Gastroesophageal sphincter (tissue), 4 donors: Measurements from ENCODE around the gene RRP8. TPM values are rescaled to one million over a fixed set of nuclear protein-coding genes. Genes with fewer than 3 reads are reported as not detected.

Experiments used
- ATAC-seq: fragments of 150-250 bp; one replicate; pipeline ENCODE4 v1.9.1; 2016; ENCODE audit warnings: mild to moderate bottlenecking, moderate library complexity
- H3K27ac ChIP-seq, 4 donors: fragments of 200-600 bp; sonication (generic) in 3 of 4; 1 replicate in 3 of 4; 2 replicates in 1 of 4; pipeline ENCODE4 v1.5.1; 2016 to 2019
- H3K27me3 ChIP-seq: fragments of 200-600 bp; sonication (generic); one replicate; pipeline ENCODE4 v1.5.1; 2019
- H3K36me3 ChIP-seq, 2 donors: fragments of 200-600 bp; sonication (generic); one replicate each; pipeline ENCODE4 v1.5.1; 2019; ENCODE audit warnings: control low read depth in 1 of 2
- H3K4me1 ChIP-seq, 3 donors: fragments of 200-600 bp; sonication (generic); 1 replicate in 2 of 3; 2 replicates in 1 of 3; pipeline ENCODE4 v1.5.1; 2016 to 2019; ENCODE audit warnings: control low read depth in 2 of 3
- H3K4me3 ChIP-seq, 2 donors: fragments of 200-600 bp; sonication (generic); one replicate each; pipeline ENCODE4 v1.5.1; 2019; ENCODE audit warnings: mild to moderate bottlenecking in 1 of 2, moderate library complexity in 1 of 2
- H3K9me3 ChIP-seq, 3 donors: fragments of 200-600 bp; sonication (generic); one replicate each; pipeline ENCODE4 v1.5.1; 2017 to 2019; ENCODE audit warnings: control low read depth in 2 of 3
- CTCF ChIP-seq, 4 experiments: fragments of 200-600 bp in 2 of 4; fragments of 450-650 bp in 2 of 4; sonication (generic) in 1 of 4; IDR thresholded peaks; one replicate each; pipeline ENCODE4 v1.5.1; 2017 to 2019; ENCODE audit warnings: antibody characterized with exemption in 4 of 4, mild to moderate bottlenecking in 2 of 4, moderate library complexity in 2 of 4
- EP300 ChIP-seq: sonication (generic); formaldehyde crosslinking; IDR thresholded peaks from one replicate; pipeline ENCODE4 v1.6.1; 2017; ENCODE audit warnings: antibody characterized with exemption, mild to moderate bottlenecking
- POLR2A ChIP-seq, 2 donors: fragments of 450-650 bp; IDR thresholded peaks; one replicate each; pipeline ENCODE4 v1.6.1; 2017; ENCODE audit warnings: antibody characterized with exemption in 2 of 2, mild to moderate bottlenecking in 2 of 2, moderate library complexity in 1 of 2
- POLR2AphosphoS5 ChIP-seq: sonication (generic); formaldehyde crosslinking; IDR thresholded peaks from one replicate; pipeline ENCODE4 v1.6.1; 2017; ENCODE audit warnings: antibody characterized with exemption
- WGBS, 2 donors: methylation state at CpG; one replicate each; pipeline ENCODE4 v1.1.5; 2018; ENCODE audit warnings: low coverage in 1 of 2; 5-methylcytosine and 5-hydroxymethylcytosine counted together
- total RNA-seq, 4 donors: library from RNA; depleted of rRNA; stranded (reverse); fragments of >200 nt; gene quantifications; one replicate each; pipeline ENCODE4 v1.1.0, GENCODE V29; 2016

Gene RRP8
- total RNA-seq, 4 donors from 2014 or later, result 25.7 to 32.4 (median 28.1) TPM

DNA sequence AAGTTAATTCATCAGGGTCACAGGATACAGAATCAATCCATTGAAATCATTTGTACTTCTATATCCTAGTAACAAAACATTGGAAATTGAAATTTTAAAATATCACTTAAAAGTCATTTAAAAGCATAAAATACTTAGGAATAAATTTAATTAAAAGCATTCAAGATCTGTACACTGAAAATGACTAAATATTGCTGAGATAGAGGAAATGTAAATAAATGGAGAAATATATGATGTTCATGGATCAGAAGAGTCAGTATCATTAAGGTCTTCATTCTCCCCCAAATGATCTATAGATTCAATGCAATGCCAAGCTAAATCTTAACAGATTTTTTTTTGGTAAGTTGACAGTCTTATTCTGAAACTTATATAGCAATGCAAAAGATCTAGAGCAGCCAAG, 49.8 kb downstream of the RRP8 start:
- H3K4me1 ChIP-seq, result no peaks in the 10 kb centered on the region
- no peaks in the 10 kb centered on the region for H3K27me3 ChIP-seq
- no peaks in the 10 kb centered on the region for H3K9me3 ChIP-seq
- TF ChIP-seq POLR2A (IDR thresholded peaks at IDR 0.05), result no peak
- TF ChIP-seq EP300, result no peak
- TF ChIP-seq CTCF (IDR thresholded peaks at IDR 0.05), result no peak
- peaks cover 0 to 27% of the 10 kb centered on the region in 2 donors for H3K36me3 ChIP-seq
- ATAC-seq, result no peak
- H3K27ac ChIP-seq, result no peak overlapping the region
- no peak overlapping the region for H3K4me3 ChIP-seq

GRCh38 chr11:6548641-6549040, 54.8 kb downstream of the RRP8 start:
- no peak overlapping the region for H3K27ac ChIP-seq
- ATAC-seq, result no peak
- H3K36me3 ChIP-seq, result peaks cover 0 to 55% of the 10 kb centered on the region in 2 donors
- H3K4me1 ChIP-seq, result no peaks in the 10 kb centered on the region
- no peak overlapping the region for H3K4me3 ChIP-seq
- H3K27me3 ChIP-seq, result no peaks in the 10 kb centered on the region
- H3K9me3 ChIP-seq, result no peaks in the 10 kb centered on the region
- TF ChIP-seq EP300 (no peak), CTCF (IDR thresholded peaks at IDR 0.05) (no peak), POLR2AphosphoS5 (no peak), POLR2A (IDR thresholded peaks at IDR 0.05) (no peak)
- WGBS, 2 donors, result 88 to 96% methylated on average over 2 to 3 of the region's 3 CpGs

GRCh38 chr11:6548121-6548520, 55.3 kb downstream of the RRP8 start:
- Histone ChIP-seq H3K36me3 (peaks cover 0 to 55% of the 10 kb centered on the region in 2 donors), H3K27ac (no peak overlapping the region), H3K4me3 (no peak overlapping the region), H3K4me1 (no peaks in the 10 kb centered on the region), H3K9me3 (no peaks in the 10 kb centered on the region), H3K27me3 (no peaks in the 10 kb centered on the region)
- WGBS, 2 donors, result 100% methylated on average over 2 of the region's 2 CpGs; no CpG with 5 or more reads in 1 of the 2 donors
- no peak for TF ChIP-seq POLR2A (IDR thresholded peaks at IDR 0.05)
- TF ChIP-seq POLR2AphosphoS5, result no peak
- no peak for TF ChIP-seq CTCF (IDR thresholded peaks at IDR 0.05)
- TF ChIP-seq EP300, result no peak
- no peak for ATAC-seq

GRCh38 chr11:6547177-6547576, 56.2 kb downstream of the RRP8 start:
- ATAC-seq, result no peak
- TF ChIP-seq POLR2AphosphoS5 (no peak), CTCF (IDR thresholded peaks at IDR 0.05) (no peak), POLR2A (IDR thresholded peaks at IDR 0.05) (no peak), EP300 (no peak)
- Histone ChIP-seq H3K4me3 (no peak overlapping the region), H3K27ac (no peak overlapping the region), H3K36me3 (peaks cover 0 to 59% of the 10 kb centered on the region in 2 donors), H3K27me3 (no peaks in the 10 kb centered on the region), H3K9me3 (no peaks in the 10 kb centered on the region), H3K4me1 (no peaks in the 10 kb centered on the region)
- no CpG with 5 or more reads among the region's 6 CpGs for WGBS, 2 donors

DNA sequence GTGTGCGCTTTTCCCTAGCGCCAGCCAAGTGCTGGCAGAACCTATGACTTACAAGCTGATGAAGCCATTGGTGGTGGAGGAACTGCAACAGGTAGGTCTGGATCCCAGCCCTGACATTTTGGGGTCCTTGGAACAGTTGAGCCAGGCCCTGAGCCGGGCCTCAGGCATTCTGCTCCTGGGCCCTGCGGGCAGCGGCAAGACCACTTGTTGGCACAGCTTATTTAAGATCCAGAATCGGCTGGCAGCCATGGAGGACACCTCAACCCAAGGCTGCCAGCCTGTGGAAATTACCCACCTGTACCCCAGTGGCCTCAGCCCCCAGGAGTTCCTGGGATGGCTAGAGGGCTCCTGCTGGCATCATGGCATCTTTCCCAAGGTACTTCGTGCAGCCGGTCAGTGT, 56.7 kb downstream of the RRP8 start:
- ATAC-seq, result no peak
- no CpG with 5 or more reads among the region's 8 CpGs for WGBS, 2 donors
- H3K27ac ChIP-seq, result no peak overlapping the region
- TF ChIP-seq POLR2AphosphoS5 (no peak), EP300 (no peak), POLR2A (IDR thresholded peaks at IDR 0.05) (no peak), CTCF (IDR thresholded peaks at IDR 0.05) (no peak)
- no peaks in the 10 kb centered on the region for H3K9me3 ChIP-seq
- H3K36me3 ChIP-seq, result peaks cover 0 to 59% of the 10 kb centered on the region in 2 donors
- H3K27me3 ChIP-seq, result no peaks in the 10 kb centered on the region
- H3K4me3 ChIP-seq, result no peak overlapping the region
- H3K4me1 ChIP-seq, result no peaks in the 10 kb centered on the region
